IMR-90 (cell line): ENCODE results near the gene DNAJC5.

Experiments used
- BHLHE40 ChIP-seq: fragments of 150-350 bp; IDR thresholded peaks from 2 replicates; pipeline ENCODE4 v1.6.1; 2016; ENCODE audit warnings: mild to moderate bottlenecking, low read depth, low read length
- CEBPB ChIP-seq: IDR thresholded peaks from 2 replicates; pipeline ENCODE4 v1.6.1; 2012; ENCODE audit warnings: low read depth, low read length, improper control_type of control experiment
- CHD1 ChIP-seq: IDR thresholded peaks from 2 replicates; pipeline ENCODE4 v1.6.1; 2012; ENCODE audit warnings: low read depth, low read length, improper control_type of control experiment
- CTCF ChIP-seq: conservative IDR thresholded peaks from 2 replicates; pipeline ENCODE4 v1.5.1; 2012; ENCODE audit warnings: mild to moderate bottlenecking, low read depth, low read length, improper control_type of control experiment
- MAFK ChIP-seq: IDR thresholded peaks from 2 replicates; pipeline ENCODE4 v1.6.1; 2012; ENCODE audit warnings: low read depth, low read length, improper control_type of control experiment
- MAZ ChIP-seq: IDR thresholded peaks from 2 replicates; pipeline ENCODE4 v1.6.1; 2012; ENCODE audit warnings: low read depth, mild to moderate bottlenecking, low read length, improper control_type of control experiment, moderate library complexity, borderline replicate concordance
- MXI1 ChIP-seq: IDR thresholded peaks from 2 replicates; pipeline ENCODE4 v1.6.1; 2012; ENCODE audit warnings: low read depth, mild to moderate bottlenecking, low read length, moderate library complexity, borderline replicate concordance
- POLR2A ChIP-seq: IDR thresholded peaks from 2 replicates; pipeline ENCODE4 v1.6.1; 2012; ENCODE audit warnings: mild to moderate bottlenecking, low read depth, low read length
- RAD21 ChIP-seq: IDR thresholded peaks from 2 replicates; pipeline ENCODE4 v1.6.1; 2012; ENCODE audit warnings: low read length, improper control_type of control experiment
- RFX5 ChIP-seq: IDR thresholded peaks from 2 replicates; pipeline ENCODE4 v1.8.0; 2012; ENCODE audit warnings: low read depth, mild to moderate bottlenecking, low read length, moderate library complexity
- USF2 ChIP-seq: fragments of 150-350 bp; IDR thresholded peaks from 2 replicates; pipeline ENCODE4 v1.6.1; 2017; ENCODE audit warnings: mild to moderate bottlenecking, antibody characterized with exemption, low read length, low read depth

GRCh38 chr20:63855363-63856097, 39.4 kb upstream of the DNAJC5 start:
- TF ChIP-seq CTCF (no peak), BHLHE40 (no peak), POLR2A (no peak), MAZ (no peak), RFX5 (no peak), RAD21 (no peak), CEBPB (no peak), CHD1 (no peak), MAFK (no peak), USF2 (no peak), MXI1 (no peak)
